Gastroesophageal sphincter (tissue), 3 donors: ENCODE data around the gene TPST1.

Experiments
- POLR2A ChIP-seq, 2 donors: fragments of 450-650 bp; IDR thresholded peaks; one replicate each; pipeline ENCODE4 v1.6.1; 2017; ENCODE audit warnings: antibody characterized with exemption in 2 of 2, mild to moderate bottlenecking in 2 of 2, moderate library complexity in 1 of 2
- TF ChIP-seq, protein P1 (sequence below), 4 experiments: fragments of 200-600 bp in 2 of 4; fragments of 450-650 bp in 2 of 4; sonication (generic) in 1 of 4; IDR thresholded peaks; one replicate each; pipeline ENCODE4 v1.5.1; 2017 to 2019; ENCODE audit warnings: antibody characterized with exemption in 4 of 4, mild to moderate bottlenecking in 2 of 4, moderate library complexity in 2 of 4

GRCh38 chr7:66315192-66315591, 110.1 kb downstream of the TPST1 start:
- TF ChIP-seq, protein P1, sequence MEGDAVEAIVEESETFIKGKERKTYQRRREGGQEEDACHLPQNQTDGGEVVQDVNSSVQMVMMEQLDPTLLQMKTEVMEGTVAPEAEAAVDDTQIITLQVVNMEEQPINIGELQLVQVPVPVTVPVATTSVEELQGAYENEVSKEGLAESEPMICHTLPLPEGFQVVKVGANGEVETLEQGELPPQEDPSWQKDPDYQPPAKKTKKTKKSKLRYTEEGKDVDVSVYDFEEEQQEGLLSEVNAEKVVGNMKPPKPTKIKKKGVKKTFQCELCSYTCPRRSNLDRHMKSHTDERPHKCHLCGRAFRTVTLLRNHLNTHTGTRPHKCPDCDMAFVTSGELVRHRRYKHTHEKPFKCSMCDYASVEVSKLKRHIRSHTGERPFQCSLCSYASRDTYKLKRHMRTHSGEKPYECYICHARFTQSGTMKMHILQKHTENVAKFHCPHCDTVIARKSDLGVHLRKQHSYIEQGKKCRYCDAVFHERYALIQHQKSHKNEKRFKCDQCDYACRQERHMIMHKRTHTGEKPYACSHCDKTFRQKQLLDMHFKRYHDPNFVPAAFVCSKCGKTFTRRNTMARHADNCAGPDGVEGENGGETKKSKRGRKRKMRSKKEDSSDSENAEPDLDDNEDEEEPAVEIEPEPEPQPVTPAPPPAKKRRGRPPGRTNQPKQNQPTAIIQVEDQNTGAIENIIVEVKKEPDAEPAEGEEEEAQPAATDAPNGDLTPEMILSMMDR (IDR thresholded peaks at IDR 0.05) = no peak
- TF ChIP-seq POLR2A (IDR thresholded peaks at IDR 0.05) = no peak
